HG03520 (cell line): ENCODE measurements around the gene MGAT5B.
"Not testable (repeated sequence)": the region's sequence is repeated elsewhere in the genome, so short reads cannot be mapped to it uniquely, and the experiment has no call there.

ENCODE experiments used
- ATAC-seq: cut with Tn5 transposase; IDR thresholded peaks from one replicate; pipeline ENCODE4 v1.9.1; 2021; ENCODE audit warnings: mild to moderate bottlenecking, moderate library complexity; ENCODE audit not compliant: unreplicated experiment

MGAT5B gene

GRCh38 chr17:76845541-76846017 is 22.6 kb upstream of the MGAT5B start:
- no peak for ATAC-seq

DNA sequence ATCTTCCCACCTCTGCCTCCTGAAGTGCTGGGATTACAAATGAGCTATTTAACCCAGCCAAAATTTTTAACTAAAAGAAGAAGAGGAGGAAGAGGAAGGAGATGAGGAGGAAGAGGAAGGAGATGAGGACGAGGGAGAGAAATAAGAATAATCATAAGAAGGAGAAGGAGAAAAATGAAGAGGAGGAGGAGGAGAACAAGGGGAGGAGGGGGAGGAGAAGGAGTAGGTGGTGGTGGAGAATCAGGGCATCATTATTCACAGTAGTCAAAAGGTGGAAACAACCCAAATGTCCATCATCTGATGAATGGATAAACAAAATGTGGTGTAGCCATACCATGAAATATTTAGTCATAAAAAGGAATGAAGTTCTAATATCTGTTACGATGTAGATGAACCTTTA is 21.2 kb upstream of the MGAT5B start:
- ATAC-seq, result no peak

- no peak for ATAC-seq
Measured at GRCh38 chr17:76848670-76849069, 19.5 kb upstream of the MGAT5B start.

GRCh38 chr17:76849160-76849559 is 19.0 kb upstream of the MGAT5B start:
- ATAC-seq, result not testable (repeated sequence)

DNA sequence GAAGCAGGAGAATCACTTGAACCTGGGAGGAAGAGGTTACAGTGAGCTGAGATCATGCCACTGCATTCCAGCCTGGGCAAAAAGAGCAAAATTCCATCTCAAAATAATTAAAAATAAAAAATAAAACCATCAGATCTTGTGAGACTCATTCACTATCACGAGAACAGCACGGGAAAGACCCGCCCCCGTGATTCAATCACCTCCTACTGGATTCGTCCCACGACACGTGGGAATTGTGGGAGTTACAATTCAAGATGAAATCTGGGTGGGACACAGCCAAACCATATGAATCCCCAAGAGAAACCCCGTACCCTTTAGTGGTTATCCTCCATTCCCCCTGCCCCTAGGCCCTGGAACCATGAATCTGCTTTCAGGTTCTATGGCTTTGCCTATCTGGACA is 15.4 kb upstream of the MGAT5B start:
- ATAC-seq, result no peak

DNA sequence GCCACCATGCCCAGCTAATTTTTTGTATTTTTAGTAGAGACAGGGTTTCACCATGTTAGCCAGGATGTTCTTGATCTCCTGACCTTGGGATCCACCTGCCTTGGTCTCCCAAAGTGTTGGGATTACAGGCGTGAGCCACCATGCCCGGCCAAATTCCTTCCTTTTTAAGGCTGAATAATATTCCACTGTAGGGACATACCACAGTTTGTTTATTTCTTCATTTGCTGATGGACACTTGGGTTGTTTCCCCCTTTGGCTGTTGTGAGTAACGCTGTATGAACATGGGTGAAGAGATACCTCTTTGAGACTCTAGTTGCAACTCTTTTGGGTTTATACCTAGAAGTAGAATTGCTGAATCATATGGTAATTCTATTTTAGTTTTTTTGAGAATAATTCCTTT is 13.1 kb upstream of the MGAT5B start:
- ATAC-seq, result no peak

GRCh38 chr17:76862079-76862478 is 6.1 kb upstream of the MGAT5B start:
- ATAC-seq, result no peak

DNA sequence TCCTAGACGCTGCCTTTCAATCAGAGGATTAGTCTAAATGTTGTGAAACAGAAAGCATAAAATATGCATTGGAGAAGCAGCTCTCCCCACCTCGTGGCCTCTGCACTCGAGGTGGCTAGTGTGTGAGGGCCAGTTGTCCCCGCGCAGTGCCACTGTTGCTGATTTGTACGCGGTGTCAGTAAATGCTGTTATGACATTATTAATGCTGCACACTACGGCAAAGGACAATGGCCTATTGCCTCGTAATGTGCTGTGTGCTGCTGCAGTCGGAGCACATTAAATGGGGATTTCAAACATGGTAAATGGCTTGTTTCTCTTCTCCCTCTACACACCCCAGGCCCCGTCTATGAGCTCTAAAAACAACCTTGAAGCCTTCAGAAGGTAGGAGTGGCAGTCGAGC is 5.7 kb upstream of the MGAT5B start:
- ATAC-seq, result no peak

GRCh38 chr17:76864024-76864423 is 4.2 kb upstream of the MGAT5B start:
- no peak for ATAC-seq

GRCh38 chr17:76865174-76865573 is 3.0 kb upstream of the MGAT5B start:
- ATAC-seq, result no peak

- ATAC-seq, result no peak
Measured at GRCh38 chr17:76866203-76866602, 2.0 kb upstream of the MGAT5B start.

DNA sequence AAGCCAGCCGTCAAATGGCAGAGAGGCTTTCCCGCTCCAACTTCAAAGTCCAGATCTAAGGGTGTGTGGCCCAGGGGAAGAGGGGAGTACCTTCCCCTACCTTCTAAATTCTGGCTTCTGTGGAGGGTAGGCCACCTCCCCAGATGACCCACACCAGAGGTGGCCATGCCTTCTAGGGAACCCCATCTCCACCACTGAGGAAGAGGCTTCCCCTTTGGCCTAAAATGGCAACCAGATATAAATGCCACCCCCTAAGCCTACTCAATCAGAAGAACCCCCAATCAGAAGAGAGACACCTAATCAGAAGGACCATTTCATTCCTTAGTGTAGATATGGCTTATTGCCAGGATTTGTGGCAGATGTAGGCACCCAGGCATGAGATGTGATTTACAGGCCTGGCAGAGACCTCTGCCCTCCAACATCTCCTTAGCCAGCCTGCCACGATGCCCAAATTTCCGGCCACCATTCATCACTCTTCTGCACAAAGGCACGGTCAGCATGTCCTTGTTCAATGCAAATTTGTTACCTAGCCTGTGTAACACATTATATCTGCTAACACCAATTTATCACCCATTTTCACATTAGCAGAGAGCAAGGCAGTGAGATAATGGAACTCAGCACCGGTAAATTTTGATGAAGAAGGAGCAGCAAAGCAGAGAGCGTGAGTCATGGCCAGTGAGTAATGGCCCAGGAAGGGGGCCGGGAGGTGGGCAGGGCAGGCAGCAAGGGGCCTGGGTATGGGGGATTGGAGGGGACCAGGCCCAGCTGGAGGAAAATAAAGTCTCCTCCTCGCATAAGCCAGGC is 1.2 kb upstream of the MGAT5B start:
- ATAC-seq, result no peak

DNA sequence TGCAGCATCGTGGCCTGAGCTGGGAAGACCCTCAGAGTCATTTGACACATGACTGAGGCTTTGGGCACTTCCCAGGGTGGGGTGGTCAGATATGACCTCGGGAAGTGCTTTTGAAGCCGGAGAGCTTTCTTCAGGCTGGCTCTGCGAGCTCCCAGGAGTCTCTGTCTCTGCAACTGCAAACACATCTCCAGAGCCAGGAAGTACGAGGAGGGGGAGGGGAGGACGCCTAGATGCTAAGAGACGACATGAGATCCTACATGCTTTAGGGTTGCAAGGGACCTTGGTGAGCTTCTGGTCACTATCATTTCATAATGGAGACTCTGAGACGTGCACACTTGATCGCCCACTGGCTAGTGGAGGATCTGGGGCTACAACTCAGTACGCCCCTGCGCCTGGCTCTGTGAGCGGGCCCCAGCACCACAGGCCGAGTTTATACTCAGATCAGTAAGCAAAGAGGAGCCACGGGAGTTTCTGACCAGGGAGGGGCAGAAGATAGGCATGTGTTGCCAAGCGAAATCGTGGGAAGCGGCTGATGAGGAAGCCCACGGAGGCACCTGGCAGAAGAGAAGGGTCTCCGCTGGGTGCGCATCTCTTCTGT is 527 bp upstream of the MGAT5B start:
- ATAC-seq, result no peak

- ATAC-seq, result no peak
Measured at GRCh38 chr17:76868669-76869495, 678 bp downstream of the MGAT5B start.

GRCh38 chr17:76869496-76870376 is 1.5 kb downstream of the MGAT5B start:
- no peak for ATAC-seq

DNA sequence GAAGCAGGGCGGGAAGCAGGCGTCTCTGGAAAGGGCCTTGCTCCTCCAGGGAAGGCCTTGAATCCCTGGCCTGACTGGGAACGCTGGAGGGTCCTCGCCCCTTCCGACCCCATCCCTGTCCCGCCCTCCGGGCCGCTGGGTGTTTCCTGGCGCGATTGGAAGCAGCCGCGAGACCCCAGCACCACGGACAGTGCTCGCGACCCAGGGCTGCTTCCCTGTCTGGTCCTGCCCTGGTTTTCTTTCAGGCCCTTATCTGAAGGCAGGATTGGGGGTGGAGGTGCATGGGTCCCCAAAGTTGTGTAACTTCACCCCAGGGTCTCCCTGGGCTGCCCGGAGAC is 2.1 kb downstream of the MGAT5B start:
- ATAC-seq, result no peak

GRCh38 chr17:76871668-76872067 is 3.5 kb downstream of the MGAT5B start:
- ATAC-seq, result no peak

GRCh38 chr17:76872221-76872873 is 4.1 kb downstream of the MGAT5B start:
- ATAC-seq, result no peak

DNA sequence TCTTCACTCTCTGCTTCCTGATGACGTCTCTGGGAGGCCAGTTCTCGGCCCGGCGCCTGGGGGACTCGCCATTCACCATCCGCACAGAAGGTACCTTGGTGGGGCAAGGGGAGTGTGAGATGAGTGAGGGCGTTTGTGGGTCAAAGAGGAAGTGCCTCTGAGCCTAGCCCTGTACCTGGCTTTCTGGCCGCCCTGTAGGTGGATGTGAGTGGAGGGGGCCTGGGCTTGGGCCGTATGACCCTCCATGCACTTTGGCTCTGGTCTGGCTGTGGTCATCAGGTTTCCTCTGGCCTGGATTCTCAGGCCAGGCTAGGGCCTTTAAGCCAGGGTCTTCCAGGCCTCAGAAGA is 4.6 kb downstream of the MGAT5B start:
- ATAC-seq, result no peak

GRCh38 chr17:76873856-76874255 is 5.7 kb downstream of the MGAT5B start:
- ATAC-seq, result no peak
